Occipital lobe (tissue), 2 donors: Measurements from ENCODE around the gene LY6G6D. TPM values are rescaled to one million over a fixed set of nuclear protein-coding genes. Genes with fewer than 3 reads are reported as not detected.

Source experiments
- DNase-seq: peaks from one replicate; lab custom pipeline; 2025; lab: John Stamatoyannopoulos, UW
- total RNA-seq: library from RNA; depleted of rRNA; stranded (reverse); fragments of >200 nt; gene quantifications from one replicate; pipeline ENCODE4 v1.2.3, GENCODE V29; 2014

LY6G6D gene
- total RNA-seq, 1 donor from 2014 or later, result not detected

DNA sequence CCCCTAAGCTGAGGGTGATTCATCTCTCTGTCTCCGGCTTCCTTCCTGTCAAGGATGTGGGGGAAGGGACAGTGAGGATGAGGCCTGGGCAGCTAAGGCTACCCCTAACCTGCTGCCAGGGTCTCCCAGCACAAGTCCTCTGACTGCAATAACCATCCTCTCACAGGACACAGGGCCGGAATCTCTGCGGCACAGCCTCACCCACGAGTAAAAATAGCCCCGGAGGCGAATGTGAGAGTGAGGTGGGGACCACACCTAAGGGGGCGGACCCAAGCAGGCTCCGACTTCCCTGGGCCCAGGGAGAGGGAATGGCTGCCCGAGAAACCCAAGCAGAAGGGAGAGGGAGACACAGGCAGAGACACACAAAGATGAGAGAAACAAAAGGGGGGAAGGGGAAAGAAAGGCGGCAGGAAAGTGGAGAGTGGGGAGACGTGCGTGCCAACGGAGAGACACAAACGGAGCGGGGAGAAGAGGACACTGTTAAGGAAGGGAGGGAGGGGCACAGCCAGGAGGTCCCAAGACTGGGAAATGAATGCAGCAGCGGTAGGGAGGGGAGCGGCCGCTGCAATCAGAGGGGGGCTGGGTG lies 19.8 kb downstream of the LY6G6D start:
- DNase-seq, result no peak

GRCh38 chr6:31736021-31736767 lies 21.0 kb downstream of the LY6G6D start, which contains the start of gene CLIC1:
TSS of gene CLIC1 (minus strand) at chr6:31736530. CDS start at chr6:31736300, 230 bp downstream.
- no peak for DNase-seq

- no peak for DNase-seq
Measured at GRCh38 chr6:31736768-31737314, 21.7 kb downstream of the LY6G6D start.

DNA sequence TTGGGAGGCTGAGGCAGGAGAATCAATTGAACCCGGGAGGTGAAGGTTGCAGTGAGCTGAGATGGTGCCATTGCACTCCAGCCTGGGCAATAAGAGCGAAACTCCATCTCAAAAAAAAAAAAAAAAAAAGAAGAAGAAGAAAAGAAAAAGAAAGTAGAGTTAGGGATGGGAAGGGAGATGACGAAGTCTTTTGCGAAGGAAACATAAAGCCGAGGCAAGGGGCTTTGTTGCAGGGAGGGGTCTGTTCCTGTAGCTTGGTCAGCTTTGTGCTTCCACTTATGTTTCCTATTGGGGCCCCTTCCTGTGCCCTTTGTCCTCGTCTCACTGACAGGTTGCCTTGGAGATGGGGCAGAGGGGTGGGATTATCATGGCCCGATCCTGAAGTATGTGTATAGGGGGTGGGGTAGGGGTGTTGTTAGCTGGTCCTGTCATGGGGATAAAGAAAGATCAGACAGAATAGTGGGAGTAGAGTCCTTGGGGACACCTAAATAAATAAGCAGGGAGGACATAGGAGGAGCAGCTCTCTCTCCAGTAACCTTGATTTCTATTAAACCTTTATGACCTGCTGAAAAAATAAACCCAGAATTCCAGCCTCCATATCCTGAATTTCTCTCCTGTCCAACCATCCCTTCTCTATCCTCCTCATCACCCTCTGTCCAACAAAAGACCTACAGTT lies 22.3 kb downstream of the LY6G6D start:
- DNase-seq, result no peak

DNA sequence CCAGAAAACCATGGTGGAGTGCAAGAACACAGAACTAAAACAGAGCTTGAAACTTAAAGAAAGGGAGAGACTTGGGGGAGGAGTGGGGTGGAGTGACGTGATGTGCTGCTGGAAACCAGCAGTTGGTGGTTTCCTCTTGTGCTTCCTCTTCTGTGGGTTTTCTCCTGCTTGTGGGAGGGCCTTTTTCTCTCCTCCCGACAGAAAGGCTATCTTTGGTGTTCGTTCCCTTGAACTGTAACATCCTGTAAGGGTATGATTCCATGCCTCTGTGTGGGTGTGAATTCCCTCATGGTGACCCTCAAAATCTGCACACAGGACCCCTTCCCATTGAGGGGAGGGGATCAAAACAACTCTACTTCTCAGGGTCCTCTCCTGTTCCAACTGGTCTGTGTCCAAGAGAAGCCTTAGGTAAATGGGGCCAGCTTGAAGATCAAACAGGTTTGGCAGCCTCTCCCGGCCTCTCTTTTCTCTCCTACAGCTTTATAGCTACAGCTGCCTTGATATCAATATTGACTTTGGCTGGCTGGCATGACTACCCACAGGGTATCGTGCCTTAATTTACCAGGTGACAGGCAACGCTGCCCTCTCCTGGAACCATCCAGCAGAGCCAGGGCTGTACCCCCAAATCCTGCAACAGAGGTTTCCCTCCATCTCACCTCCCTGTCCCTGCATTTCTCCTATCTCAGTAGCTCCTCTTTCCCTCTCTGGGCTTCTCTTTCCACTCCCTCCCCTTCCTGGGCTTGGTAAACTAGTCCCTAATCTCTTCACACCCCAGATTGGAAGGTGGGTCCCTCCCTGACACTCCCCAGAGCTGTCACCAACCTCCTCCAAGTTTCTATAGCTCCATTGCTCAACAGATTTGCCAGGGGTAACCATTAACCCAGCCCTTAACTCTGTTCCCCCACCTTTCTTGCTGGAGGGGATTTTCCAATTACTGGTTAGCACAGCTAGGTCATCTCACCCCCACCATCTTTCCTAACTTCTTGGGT lies 23.1 kb downstream of the LY6G6D start:
- DNase-seq, result no peak

GRCh38 chr6:31739639-31740396 lies 24.7 kb downstream of the LY6G6D start, which contains the start of gene MSH5:
TSS of gene MSH5 (plus strand) at chr6:31740005. CDS start at chr6:31740467, 462 bp downstream.
- DNase-seq, result peak; percentile 97

GRCh38 chr6:31740397-31741223 lies 25.5 kb downstream of the LY6G6D start:
- DNase-seq, result no peak

GRCh38 chr6:31741815-31742214 lies 26.7 kb downstream of the LY6G6D start:
- no peak for DNase-seq

GRCh38 chr6:31742894-31743293 lies 27.7 kb downstream of the LY6G6D start:
- no peak for DNase-seq

- DNase-seq, result no peak
Measured at GRCh38 chr6:31744422-31744821, 29.3 kb downstream of the LY6G6D start.

DNA sequence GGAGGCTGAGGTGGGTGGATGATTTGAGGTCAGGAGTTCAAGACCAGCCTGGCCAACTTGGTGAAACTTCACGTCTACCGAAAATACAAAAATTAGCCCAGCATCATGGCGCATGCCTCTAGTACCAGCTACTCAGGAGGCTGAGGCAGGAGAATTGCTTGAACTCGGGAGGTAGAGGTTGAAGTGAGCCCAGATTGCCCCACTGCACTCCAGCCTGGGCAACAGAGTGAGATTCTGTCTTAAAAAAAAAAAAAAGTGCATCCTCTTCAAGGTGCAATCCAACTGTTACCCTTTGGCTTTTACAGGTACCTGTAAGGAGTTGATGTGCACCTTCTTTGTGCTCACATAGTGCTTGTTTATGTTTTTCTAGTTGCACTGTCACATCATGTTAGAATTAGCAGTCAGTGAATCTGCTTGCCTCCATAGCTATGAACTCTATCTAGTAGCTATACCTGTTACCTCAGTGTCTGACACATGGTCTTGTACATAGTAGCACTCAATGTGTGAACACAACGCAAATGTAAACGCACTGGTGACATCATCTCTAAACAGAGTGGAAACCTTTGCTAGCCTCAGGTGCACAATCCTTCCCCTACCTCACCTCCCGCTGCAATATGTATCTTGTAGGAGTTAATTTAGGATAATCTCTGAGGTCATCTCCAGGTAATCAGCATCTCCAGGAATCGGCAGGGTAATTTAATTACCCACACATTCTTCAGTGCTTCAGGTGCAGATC lies 34.3 kb downstream of the LY6G6D start:
- DNase-seq, result no peak

DNA sequence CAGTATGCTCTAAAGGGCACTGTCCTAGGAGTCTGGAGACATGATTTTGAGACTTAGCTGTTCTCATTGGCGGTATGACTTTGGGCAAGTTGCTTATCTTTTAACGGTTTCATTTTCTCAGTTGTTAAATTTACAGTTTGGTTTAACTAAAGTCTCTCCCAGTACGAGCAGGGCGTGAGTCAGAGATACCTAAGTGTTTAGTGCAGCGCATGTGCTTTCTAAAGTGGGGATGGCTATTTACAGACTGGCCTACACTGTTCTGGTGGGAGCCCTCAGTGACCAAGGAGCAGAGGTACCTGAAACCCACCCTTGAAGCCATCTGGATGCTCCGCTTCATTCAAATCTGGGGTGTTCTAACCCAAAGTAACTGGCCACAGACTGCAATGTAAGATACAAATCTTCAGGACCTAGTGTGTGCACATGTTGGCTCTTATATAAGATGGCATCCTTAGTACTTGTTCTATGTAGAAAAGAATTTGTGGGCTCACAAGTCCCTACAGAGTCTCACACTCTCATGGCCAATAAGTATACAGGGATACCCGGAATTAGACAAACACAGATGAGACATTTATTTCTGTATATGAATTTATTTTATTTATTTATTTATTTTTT lies 35.4 kb downstream of the LY6G6D start:
- DNase-seq, result no peak

GRCh38 chr6:31752739-31753319 lies 37.7 kb downstream of the LY6G6D start:
- DNase-seq, result no peak

GRCh38 chr6:31758281-31758680 lies 43.1 kb downstream of the LY6G6D start:
- no peak for DNase-seq

DNA sequence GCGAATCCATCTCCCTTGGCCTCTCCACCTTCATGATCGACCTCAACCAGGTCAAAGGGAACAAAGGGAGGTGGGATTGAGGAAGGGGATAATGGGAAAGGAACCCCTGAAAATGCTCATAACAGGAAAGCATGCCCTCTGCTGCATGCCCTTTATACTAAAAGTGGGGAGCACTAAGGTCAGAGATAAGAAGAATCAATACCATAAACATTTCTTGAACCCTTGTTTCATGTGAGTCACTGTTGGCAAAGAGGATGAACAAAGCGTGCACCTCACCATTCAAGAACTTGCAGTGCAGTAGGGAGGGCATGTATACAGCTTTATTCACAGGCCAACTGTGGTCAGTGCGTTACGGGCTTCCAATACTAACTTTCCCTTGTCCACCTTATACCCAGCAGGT lies 45.6 kb downstream of the LY6G6D start:
- DNase-seq, result no peak

DNA sequence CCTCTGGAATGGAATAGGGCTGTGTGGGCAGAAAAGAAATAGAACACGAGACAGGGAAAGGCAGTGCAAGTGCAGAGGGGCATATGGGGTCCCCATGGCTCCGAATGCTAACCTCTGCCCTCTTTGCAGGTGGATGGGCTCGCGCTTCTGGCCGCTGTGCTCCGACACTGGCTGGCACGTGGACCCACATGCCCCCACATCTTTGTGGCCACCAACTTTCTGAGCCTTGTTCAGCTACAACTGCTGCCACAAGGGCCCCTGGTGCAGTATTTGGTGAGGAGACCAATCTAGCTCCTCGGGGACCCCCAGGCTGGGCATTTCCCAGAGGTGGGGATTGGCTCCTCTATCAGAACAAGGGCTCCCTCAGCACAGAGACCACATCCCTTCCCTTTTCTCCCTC lies 46.2 kb downstream of the LY6G6D start:
- no peak for DNase-seq

- DNase-seq, result no peak
Measured at GRCh38 chr6:31762356-31762755, 47.2 kb downstream of the LY6G6D start, which contains the start of gene SAPCD1. TSS of gene SAPCD1 (plus strand) at chr6:31762656. CDS start at chr6:31763055, 399 bp downstream.
